GM18868 (cell line): ENCODE measurements around the gene BAG2.

Experiments used
- ATAC-seq: cut with Tn5 transposase; IDR thresholded peaks from one replicate; pipeline ENCODE4 v1.9.1; 2021; ENCODE audit warnings: mild to moderate bottlenecking, moderate library complexity; ENCODE audit not compliant: unreplicated experiment

BAG2 gene

DNA sequence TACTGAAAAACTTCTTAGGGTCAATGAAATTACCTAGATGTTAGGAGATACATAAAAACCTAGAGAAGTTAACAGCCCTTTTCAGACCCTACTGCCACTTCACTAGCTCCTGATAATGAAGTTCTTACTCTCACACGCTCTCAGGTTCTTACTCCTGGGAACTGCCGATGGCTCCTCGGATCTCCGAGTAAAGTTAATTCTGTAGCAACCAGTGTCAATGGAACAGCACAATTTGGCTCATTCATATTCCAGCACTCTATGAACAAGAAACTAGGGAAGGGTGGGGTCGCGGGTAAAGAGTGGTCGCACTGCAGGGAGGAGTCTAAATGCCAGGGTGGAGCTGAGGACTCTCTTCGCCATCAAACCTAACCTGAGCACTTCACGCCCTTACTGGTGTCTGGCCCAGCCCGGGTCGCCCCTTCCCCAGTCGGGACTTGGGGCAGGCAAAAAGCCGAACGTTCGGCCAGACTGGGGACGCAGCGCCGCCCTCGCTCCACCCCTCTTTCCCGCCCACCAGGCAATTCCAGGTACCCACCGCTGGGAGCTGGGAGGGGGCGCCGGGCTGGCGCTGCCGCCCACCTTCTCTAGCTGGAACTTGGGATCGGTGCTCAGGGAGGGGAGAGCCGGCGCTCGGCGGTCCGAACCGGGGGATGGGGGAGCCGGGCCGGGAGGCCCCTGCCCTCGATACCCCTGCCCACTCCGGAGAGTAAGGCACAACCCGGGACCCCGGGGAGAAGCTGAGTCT is 49.2 kb downstream of the BAG2 start:
- ATAC-seq: peak; percentile 69

DNA sequence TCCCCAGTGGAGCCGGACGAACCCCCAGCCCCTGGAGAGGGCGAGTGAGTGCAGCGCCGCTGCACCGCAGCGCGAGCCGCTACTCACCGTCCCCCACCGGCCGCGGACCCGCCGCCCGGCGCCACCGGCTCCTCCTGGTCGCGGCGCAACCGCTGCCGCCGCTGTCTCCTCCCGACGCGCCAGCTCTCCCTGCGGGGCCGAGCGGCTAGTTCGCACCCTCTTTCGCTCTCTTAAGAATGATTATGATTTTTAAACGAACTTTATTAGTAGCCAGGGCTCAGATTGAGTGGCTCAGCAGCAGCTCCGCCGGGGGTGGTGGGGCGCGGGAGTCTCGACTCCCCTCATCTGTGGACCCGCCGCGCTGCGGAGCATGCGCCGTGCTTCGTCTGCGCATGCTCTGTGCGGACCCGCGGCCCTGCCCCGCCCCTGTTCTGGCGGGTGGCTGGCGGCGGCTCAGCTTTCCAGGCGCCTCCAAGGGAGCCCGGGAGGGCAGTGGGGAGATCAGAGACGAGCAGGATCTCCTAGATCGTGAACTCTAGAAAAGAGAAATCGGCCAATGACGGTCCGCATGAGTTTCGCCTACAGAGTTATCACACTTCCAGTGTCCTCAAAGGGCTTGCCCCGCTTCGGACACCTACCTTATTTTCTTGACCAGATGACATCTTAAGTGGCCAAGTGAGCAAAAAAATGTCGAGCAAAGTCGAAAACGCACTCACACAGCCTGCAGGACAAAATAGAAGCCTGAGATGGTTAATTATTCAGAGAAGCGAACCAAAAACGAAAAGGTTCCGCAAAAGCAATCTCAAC is 50.0 kb downstream of the BAG2 start, which contains the start of gene RAB23:
RAB23 (minus strand) TSS at position 372 of the 807 bp plus-strand sequence. CDS start 11,927 bp downstream, outside the sequence.
- ATAC-seq: peak; percentile 81

DNA sequence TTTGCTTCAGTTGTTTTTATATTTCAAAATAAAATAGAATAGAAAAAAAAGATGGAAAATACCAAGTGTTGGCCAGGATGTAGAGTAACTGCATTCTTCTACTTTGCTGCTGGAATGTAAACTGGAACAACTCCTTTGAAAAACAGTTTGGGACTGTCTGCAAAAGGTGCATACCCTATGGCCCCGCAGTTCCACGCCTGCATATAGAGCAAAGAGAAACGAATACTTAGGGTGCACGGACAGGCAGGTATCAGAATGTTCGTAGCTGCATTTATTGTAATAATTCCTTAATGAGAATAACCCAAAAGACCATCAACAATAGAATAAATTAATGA is 50.6 kb downstream of the BAG2 start:
- no peak for ATAC-seq

DNA sequence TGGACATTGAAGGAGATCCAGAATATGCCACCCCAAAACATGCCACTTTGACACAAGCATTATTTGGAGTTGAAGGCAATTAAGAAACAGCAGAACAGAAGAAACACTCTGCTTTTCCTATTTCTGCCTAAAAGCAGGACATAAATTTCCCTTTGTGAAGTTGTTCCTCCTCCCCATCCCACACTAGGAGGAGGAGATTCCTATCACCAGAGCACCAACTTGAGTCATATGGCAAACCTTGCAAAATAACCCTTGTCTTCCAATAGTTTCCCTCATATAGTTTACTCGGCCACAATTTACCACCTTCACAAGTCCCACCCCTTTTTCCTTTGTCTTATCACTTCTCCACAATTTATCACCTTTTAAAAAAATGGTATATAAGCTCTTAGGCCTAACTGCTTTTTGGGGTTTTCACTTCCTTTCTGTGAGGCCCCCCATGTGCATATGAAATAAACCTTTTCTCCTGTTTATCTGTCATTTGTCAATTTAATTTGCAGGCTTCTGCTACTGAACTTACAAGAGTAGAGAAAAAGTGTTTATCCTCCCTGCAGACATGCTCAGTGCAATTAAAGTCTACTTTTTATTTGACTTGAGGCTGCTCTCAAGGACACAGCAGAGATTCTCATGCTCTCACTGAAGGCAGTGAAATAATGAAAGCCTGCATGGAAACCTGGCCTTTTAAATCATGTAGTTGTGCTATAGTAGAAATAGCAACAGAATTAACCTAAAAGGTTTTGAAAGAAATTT is 52.8 kb downstream of the BAG2 start:
- no peak for ATAC-seq

DNA sequence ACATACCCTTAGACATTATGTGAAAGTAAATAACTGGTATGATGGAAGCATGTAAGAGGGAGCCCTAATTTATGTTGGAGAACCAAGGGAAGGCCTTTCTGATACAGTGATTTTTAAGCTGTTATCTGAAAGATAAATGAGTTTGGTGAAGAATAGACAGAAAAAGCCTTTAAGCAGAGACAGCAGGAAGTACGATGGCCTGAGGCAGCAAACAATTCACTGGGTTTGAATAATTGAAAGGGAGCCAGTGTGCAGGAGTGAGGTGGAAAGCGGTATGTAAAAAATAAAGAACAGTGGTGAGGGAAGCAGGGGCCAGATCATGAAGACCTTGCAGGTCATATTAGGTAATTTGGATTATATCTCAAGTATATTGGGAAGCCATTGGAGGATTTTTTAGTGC is 54.1 kb downstream of the BAG2 start:
- ATAC-seq: no peak
